Endothelial cell of umbilical vein (primary cell): ENCODE measurements around the gene WASL. TPM values are rescaled to one million over a fixed set of nuclear protein-coding genes. Genes with fewer than 3 reads are reported as not detected.
A peak's percentile ranks its signal among the peaks of the same experiment; 100 is the strongest.

Source experiments
- BruUV-seq: library from RNA; stranded (reverse); fragments of 400-500 nt; replicated peaks from 2 replicates; lab custom pipeline; 2021; lab: Mats Ljungman, UMichigan
- CTCF ChIA-PET: fragments of 300-600, 350-600 bp; sonication (Branson Sonifier 250); formaldehyde crosslinking; loops from one replicate; lab custom pipeline; 2021; ENCODE audit warnings: antibody characterized with exemption, inconsistent platforms; lab: Charles Lee
- POLR2A ChIA-PET: fragments of 300-600, 350-600 bp; sonication (Branson Sonifier 250); formaldehyde crosslinking; loops from one replicate; lab custom pipeline; 2021; ENCODE audit warnings: antibody characterized with exemption, inconsistent platforms; lab: Charles Lee
- DNase-seq: peaks from one replicate; pipeline ENCODE4 v3.0.0-alpha.2; 2011; ENCODE audit warnings: low read depth, low spot score
- FAIRE-seq: peaks from 2 replicates; lab custom pipeline; 2011; peaks lifted over from hg19 to GRCh38; lab: Jason Lieb, UNC
- H2AFZ ChIP-seq: 2 replicates; pipeline ENCODE4 v1.6.0; 2012; ENCODE audit warnings: low read depth, low read length, control low read depth, inconsistent platforms
- H3K27ac ChIP-seq: 2 replicates; pipeline ENCODE4 v1.5.1; 2011; ENCODE audit warnings: low read depth, mild to moderate bottlenecking, control low read depth, low read length, moderate library complexity; ENCODE audit not compliant: insufficient read depth
- H3K27me3 ChIP-seq, 2 experiments: 2 replicates each; pipeline versions ENCODE4 v1.6.0 to v1.6.1; 2011; ENCODE audit warnings: low read length in 2 of 2, mixed read lengths in 1 of 2; ENCODE audit not compliant: control insufficient read depth in 2 of 2, insufficient read depth in 2 of 2
- H3K36me3 ChIP-seq, 2 experiments: 2 replicates in 1 of 2; 3 replicates in 1 of 2; pipeline ENCODE4 v1.5.1; 2011; ENCODE audit warnings: low read length in 2 of 2, mild to moderate bottlenecking in 1 of 2, moderate library complexity in 1 of 2; ENCODE audit not compliant: control insufficient read depth in 2 of 2, insufficient read depth in 2 of 2; ENCODE audit errors: extremely low read depth in 1 of 2
- H3K4me1 ChIP-seq: 3 replicates; pipeline ENCODE4 v1.5.1; 2011; ENCODE audit warnings: mild to moderate bottlenecking, low read length; ENCODE audit not compliant: control insufficient read depth, insufficient read depth; ENCODE audit errors: extremely low read depth
- H3K4me2 ChIP-seq: 2 replicates; pipeline ENCODE4 v1.6.1; 2011; ENCODE audit warnings: low read length, control low read depth, mixed read lengths; ENCODE audit not compliant: insufficient read depth
- H3K4me3 ChIP-seq, 3 experiments: fragments of 200-600 bp in 1 of 3; sonication (generic), shearing (Covaris generic) in 1 of 3; replicated peaks in 1 of 3; 2 replicates each; pipeline ENCODE4 v1.5.1; 2011 to 2016; ENCODE audit warnings: control low read depth in 3 of 3, low read length in 3 of 3, mild to moderate bottlenecking in 2 of 3, inconsistent platforms in 1 of 3, low read depth in 1 of 3, moderate library complexity in 1 of 3; ENCODE audit not compliant: insufficient read depth in 1 of 3
- H3K79me2 ChIP-seq: 2 replicates; pipeline ENCODE4 v1.6.0; 2012; ENCODE audit warnings: low read length, inconsistent platforms; ENCODE audit not compliant: control insufficient read depth, insufficient read depth
- H3K9ac ChIP-seq: replicated peaks from 2 replicates; pipeline ENCODE3; 2011; ENCODE audit warnings: low read length, control low read depth; ENCODE audit not compliant: insufficient read depth; ENCODE audit errors: extremely low read depth
- H3K9me1 ChIP-seq: replicated peaks from 3 replicates; pipeline ENCODE4 v1.6.0; 2011; ENCODE audit warnings: mild to moderate bottlenecking, low read length; ENCODE audit not compliant: control insufficient read depth, insufficient read depth; ENCODE audit errors: extremely low read depth
- H3K9me3 ChIP-seq: replicated peaks from 2 replicates; pipeline ENCODE4 v1.5.1; 2012; ENCODE audit warnings: low read length, inconsistent platforms; ENCODE audit not compliant: control insufficient read depth, insufficient read depth
- H4K20me1 ChIP-seq: replicated peaks from 2 replicates; pipeline ENCODE3; 2011; ENCODE audit warnings: mild to moderate bottlenecking, low read length; ENCODE audit not compliant: control insufficient read depth, insufficient read depth; ENCODE audit errors: extremely low read depth
- FOS ChIP-seq: IDR thresholded peaks from 2 replicates; pipeline ENCODE4 v1.6.1; 2011; ENCODE audit warnings: mild to moderate bottlenecking, low read length, moderate library complexity, borderline replicate concordance; ENCODE audit not compliant: insufficient read depth
- GATA2 ChIP-seq: IDR thresholded peaks from 2 replicates; pipeline ENCODE4 v1.7.0; 2011; ENCODE audit warnings: low read depth, mild to moderate bottlenecking, moderate library complexity, mixed read lengths, low read length; ENCODE audit not compliant: insufficient read length, insufficient read depth
- JUN ChIP-seq: IDR thresholded peaks from 2 replicates; pipeline ENCODE4 v1.6.1; 2011; ENCODE audit warnings: borderline replicate concordance, low read depth; ENCODE audit not compliant: insufficient read length, insufficient read depth
- POLR2AphosphoS5 ChIP-seq: IDR thresholded peaks from 2 replicates; pipeline ENCODE4 v1.6.1; 2012; ENCODE audit warnings: low read depth, mild to moderate bottlenecking, control low read depth, low read length, moderate library complexity; ENCODE audit not compliant: insufficient read depth
- dilution Hi-C: fragments of 300-500 bp; cut with MboI; formaldehyde crosslinking; loops from one replicate; pipeline ENCODE4 v1.15.0; 2019; ENCODE audit warnings: low sequenced_read_pairs; ENCODE audit not compliant: extremely low pct_ligation_motif_present
- intact Hi-C: fragments of 100-400 bp; cut with micrococcal nuclease; formaldehyde crosslinking; loops from one replicate; pipeline ENCODE4 v1.10.0; 2022
- polyA plus RNA-seq, 4 experiments: library from polyadenylated mRNA; depleted of rRNA in 3 of 4; stranded (reverse) in 3 of 4; unstranded in 1 of 4; fragments of >200 nt; gene quantifications; 2 replicates each; pipeline versions ENCODE4 v1.2.1 to v1.2.3, GENCODE V29; 2011 to 2012; ENCODE audit warnings: missing spikeins in 1 of 4
- total RNA-seq: library from RNA; stranded (reverse); gene quantifications from 2 replicates; pipeline ENCODE4 v1.2.3, GENCODE V29; 2021
- TF ChIP-seq, protein P1 (sequence below), 2 donors: IDR thresholded peaks; 1 replicate in 1 of 2; 2 replicates in 1 of 2; pipeline ENCODE4 v1.5.1; 2011; ENCODE audit warnings: low read length in 2 of 2, mild to moderate bottlenecking in 2 of 2, moderate library complexity in 2 of 2, control low read depth in 1 of 2, inconsistent platforms in 1 of 2, low read depth in 1 of 2; ENCODE audit not compliant: insufficient read depth in 1 of 2; ENCODE audit errors: extremely low read depth in 1 of 2

The WASL gene
- total and polyA plus RNA-seq, 2 donors (not counting 3 experiments of a cell fraction or from before 2014, with no cell fraction given): 5.2 to 24.0 TPM

GRCh38 chr7:123714296-123715080 is 34.3 kb downstream of the WASL start:
- intact Hi-C loops: no loop called here
- Histone ChIP-seq H3K9me3 (no peaks in the 10 kb centered on the region), H2AFZ (no peak overlapping the region), H3K27me3 (no peaks in the 10 kb centered on the region), H3K27ac (no peak overlapping the region), H3K4me3 (no peak overlapping the region), H3K9ac (no peak overlapping the region), H3K4me2 (peak overlapping the region; percentile 12), H3K9me1 (no peaks in the 10 kb centered on the region), H4K20me1 (peaks cover 2% of the 10 kb centered on the region), H3K79me2 (peaks cover 42% of the 10 kb centered on the region), H3K4me1 (peaks cover 19% of the 10 kb centered on the region), H3K36me3 (no peaks in the 10 kb centered on the region)
- POLR2A ChIA-PET: no interaction called here
- no peak for DNase-seq
- dilution Hi-C loops: no loop called here
- CTCF ChIA-PET: interaction anchor here (0.9 kb wide), 1 partner anchor 13 kb away, joined by 6 read pairs; no protein-coding TSS in a partner anchor
- TF ChIP-seq GATA2 (no peak), JUN (no peak), FOS (no peak), POLR2AphosphoS5 (no peak)
- TF ChIP-seq, protein P1, sequence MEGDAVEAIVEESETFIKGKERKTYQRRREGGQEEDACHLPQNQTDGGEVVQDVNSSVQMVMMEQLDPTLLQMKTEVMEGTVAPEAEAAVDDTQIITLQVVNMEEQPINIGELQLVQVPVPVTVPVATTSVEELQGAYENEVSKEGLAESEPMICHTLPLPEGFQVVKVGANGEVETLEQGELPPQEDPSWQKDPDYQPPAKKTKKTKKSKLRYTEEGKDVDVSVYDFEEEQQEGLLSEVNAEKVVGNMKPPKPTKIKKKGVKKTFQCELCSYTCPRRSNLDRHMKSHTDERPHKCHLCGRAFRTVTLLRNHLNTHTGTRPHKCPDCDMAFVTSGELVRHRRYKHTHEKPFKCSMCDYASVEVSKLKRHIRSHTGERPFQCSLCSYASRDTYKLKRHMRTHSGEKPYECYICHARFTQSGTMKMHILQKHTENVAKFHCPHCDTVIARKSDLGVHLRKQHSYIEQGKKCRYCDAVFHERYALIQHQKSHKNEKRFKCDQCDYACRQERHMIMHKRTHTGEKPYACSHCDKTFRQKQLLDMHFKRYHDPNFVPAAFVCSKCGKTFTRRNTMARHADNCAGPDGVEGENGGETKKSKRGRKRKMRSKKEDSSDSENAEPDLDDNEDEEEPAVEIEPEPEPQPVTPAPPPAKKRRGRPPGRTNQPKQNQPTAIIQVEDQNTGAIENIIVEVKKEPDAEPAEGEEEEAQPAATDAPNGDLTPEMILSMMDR (IDR thresholded peaks at IDR 0.05; ENCODE audit: extremely low read depth in 1 of 2, insufficient read depth in 1 of 2, low read depth in 1 of 2, low read length in 2 of 2): no peak
- BruUV-seq: no TSS peak
- no peak for FAIRE-seq
